Esophagus muscularis mucosa (tissue), 4 donors: Measurements from ENCODE around the gene DBN1. TPM values are rescaled to one million over a fixed set of nuclear protein-coding genes. Genes with fewer than 3 reads are reported as not detected.

Experiments used
- DNase-seq: peaks from one replicate; pipeline ENCODE4 v3.0.0-alpha.2; 2017; ENCODE audit errors: extremely low spot score
- H3K27ac ChIP-seq, 4 donors: fragments of 200-600 bp; sonication (generic); replicated peaks in 1 of 4; 1 replicate in 3 of 4; 2 replicates in 1 of 4; pipeline ENCODE4 v1.5.1; 2016 to 2019; ENCODE audit warnings: mild to moderate bottlenecking in 1 of 4
- H3K27me3 ChIP-seq, 4 donors: fragments of 200-600 bp; sonication (generic); one replicate each; pipeline versions ENCODE4 v1.5.1 to v1.6.0; 2016 to 2019
- H3K36me3 ChIP-seq, 4 donors: fragments of 200-600 bp; sonication (generic); one replicate each; pipeline ENCODE4 v1.5.1; 2016 to 2019
- H3K4me1 ChIP-seq, 4 donors: fragments of 200-600 bp; sonication (generic); one replicate each; pipeline ENCODE4 v1.5.1; 2016 to 2019
- H3K4me3 ChIP-seq, 4 donors: fragments of 200-600 bp; sonication (generic); 1 replicate in 2 of 4; 2 replicates in 2 of 4; pipeline ENCODE4 v1.5.1; 2016 to 2019; ENCODE audit warnings: mild to moderate bottlenecking in 4 of 4, moderate library complexity in 1 of 4
- H3K9me3 ChIP-seq, 4 donors: fragments of 200-600 bp; sonication (generic); 1 replicate in 3 of 4; 2 replicates in 1 of 4; pipeline ENCODE4 v1.5.1; 2016 to 2019
- EP300 ChIP-seq: sonication (generic); formaldehyde crosslinking; IDR thresholded peaks from one replicate; pipeline ENCODE4 v1.6.1; 2017; ENCODE audit warnings: antibody characterized with exemption
- POLR2A ChIP-seq: fragments of 450-650 bp; IDR thresholded peaks from one replicate; pipeline ENCODE4 v1.6.1; 2017; ENCODE audit warnings: antibody characterized with exemption, moderate library complexity, mild to moderate bottlenecking, low read depth
- POLR2AphosphoS5 ChIP-seq, 2 donors: sonication (generic); formaldehyde crosslinking; IDR thresholded peaks; one replicate each; pipeline ENCODE4 v1.6.1; 2017; ENCODE audit warnings: antibody characterized with exemption in 2 of 2
- whole genome bisulfite sequencing: methylation state at CpG from one replicate; pipeline ENCODE4 v1.1.5; 2018; 5-methylcytosine and 5-hydroxymethylcytosine counted together
- intact Hi-C: fragments of 100-400 bp; cut with DNase I; formaldehyde crosslinking; loops from one replicate; pipeline ENCODE4 v1.15.1; 2023
- total RNA-seq, 4 donors: library from RNA; depleted of rRNA; stranded (reverse); fragments of >200 nt; gene quantifications; one replicate each; pipeline versions ENCODE4 v1.1.0 to v1.2.1, GENCODE V29; 2016
- TF ChIP-seq, protein P1 (sequence below), 3 experiments: fragments of 200-600 bp in 2 of 3; fragments of 450-650 bp in 1 of 3; sonication (generic) in 2 of 3; IDR thresholded peaks; one replicate each; pipeline ENCODE4 v1.5.1; 2017 to 2019; ENCODE audit warnings: antibody characterized with exemption in 3 of 3, mild to moderate bottlenecking in 2 of 3, moderate library complexity in 1 of 3

Gene DBN1
- total RNA-seq, 4 donors from 2014 or later, result 92.2 to 160 (median 130) TPM

DNA sequence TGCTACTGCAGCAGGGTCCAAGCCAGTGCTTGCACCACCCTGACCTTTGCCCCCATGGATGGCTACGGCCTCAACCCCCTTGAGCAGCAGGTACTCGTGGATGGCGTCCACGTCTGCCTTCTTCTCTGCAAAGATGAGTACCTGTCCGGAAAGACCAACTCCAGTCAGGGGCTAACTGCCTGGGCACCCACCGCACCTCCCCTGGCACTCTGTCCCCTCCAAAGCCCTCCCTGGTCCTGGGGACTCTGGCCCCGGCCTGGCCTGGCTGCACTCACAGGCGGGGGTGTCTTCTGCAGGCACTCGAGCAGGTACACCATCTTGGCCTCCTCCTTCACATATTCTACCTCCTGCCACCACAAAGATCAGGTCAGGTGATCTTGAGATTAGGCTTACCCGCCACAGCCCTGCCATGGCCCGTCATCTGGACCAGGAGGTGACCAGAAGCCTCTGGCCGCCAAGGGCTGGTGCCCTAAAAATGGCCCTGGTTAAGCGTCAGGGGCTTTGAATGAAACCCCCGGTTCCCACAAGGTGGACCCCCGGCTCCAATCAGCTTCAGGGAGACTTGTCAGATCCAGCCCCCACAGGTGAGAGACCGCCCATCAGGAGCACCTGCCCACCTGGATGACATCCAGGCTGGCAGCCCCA lies 39.4 kb upstream of the DBN1 start:
- H3K27me3 ChIP-seq, result no peaks in the 10 kb centered on the region
- intact Hi-C loops, result no loop called here
- peaks cover 41 to 59% (median 56%) of the 10 kb centered on the region in 4 donors for H3K36me3 ChIP-seq
- WGBS, result 92% methylated on average over 12 of the region's 16 CpGs
- TF ChIP-seq POLR2A (no peak), EP300 (no peak), POLR2AphosphoS5 (IDR thresholded peaks at IDR 0.05) (no peak)
- TF ChIP-seq, protein P1, sequence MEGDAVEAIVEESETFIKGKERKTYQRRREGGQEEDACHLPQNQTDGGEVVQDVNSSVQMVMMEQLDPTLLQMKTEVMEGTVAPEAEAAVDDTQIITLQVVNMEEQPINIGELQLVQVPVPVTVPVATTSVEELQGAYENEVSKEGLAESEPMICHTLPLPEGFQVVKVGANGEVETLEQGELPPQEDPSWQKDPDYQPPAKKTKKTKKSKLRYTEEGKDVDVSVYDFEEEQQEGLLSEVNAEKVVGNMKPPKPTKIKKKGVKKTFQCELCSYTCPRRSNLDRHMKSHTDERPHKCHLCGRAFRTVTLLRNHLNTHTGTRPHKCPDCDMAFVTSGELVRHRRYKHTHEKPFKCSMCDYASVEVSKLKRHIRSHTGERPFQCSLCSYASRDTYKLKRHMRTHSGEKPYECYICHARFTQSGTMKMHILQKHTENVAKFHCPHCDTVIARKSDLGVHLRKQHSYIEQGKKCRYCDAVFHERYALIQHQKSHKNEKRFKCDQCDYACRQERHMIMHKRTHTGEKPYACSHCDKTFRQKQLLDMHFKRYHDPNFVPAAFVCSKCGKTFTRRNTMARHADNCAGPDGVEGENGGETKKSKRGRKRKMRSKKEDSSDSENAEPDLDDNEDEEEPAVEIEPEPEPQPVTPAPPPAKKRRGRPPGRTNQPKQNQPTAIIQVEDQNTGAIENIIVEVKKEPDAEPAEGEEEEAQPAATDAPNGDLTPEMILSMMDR (IDR thresholded peaks at IDR 0.05), result no peak
- no peak for DNase-seq
- H3K4me1 ChIP-seq, result peaks cover 18 to 41% (median 31%) of the 10 kb centered on the region in 4 donors
- H3K27ac ChIP-seq, result no peak overlapping the region
- H3K9me3 ChIP-seq, result no peaks in the 10 kb centered on the region
- H3K4me3 ChIP-seq, result no peak overlapping the region

DNA sequence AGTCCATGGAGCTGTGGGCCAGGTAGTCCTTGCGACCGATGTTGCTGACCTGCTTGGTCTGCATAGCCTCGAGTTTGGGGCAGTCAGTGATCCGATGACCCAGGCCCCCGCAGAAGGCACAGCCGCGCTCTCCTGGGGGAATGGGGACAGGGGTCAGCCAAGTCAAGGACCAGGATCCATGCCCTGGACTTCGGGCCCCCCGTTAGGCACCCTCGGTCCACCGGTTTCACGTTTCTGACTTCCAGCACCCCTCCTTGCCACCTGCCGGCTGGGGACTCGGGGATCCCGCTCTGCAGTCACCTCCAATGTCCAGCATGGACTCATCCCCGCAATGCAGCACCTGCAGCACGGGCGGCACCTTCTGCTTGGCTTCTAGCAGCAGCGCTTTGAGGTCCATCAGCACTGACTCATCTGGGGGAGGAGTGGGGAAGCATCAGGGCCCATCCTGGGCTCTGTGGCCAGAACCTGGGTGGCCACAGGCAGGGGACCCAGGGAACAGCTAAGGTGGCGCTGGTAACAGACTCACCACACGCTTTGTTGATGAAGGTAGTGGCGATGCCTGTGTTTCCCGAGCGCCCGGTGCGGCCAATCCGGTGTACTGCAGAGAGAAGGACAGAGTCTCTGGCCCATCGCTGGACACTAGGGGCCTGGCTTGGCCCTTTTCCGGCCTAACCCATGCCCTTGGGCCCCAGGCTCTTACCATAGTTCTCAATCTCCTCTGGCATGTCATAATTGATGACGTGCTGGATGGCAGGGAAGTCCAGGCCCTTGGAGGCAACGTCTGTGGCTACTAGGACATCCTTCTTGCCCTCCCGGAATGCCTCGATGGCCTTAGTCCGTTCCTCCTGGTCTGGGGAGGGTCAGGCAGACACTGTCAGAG lies 38.6 kb upstream of the DBN1 start:
- Histone ChIP-seq H3K27me3 (no peaks in the 10 kb centered on the region), H3K4me1 (peaks cover 18 to 38% (median 28%) of the 10 kb centered on the region in 4 donors), H3K36me3 (peaks cover 41 to 59% (median 56%) of the 10 kb centered on the region in 4 donors), H3K4me3 (no peak overlapping the region), H3K27ac (no peak overlapping the region), H3K9me3 (no peaks in the 10 kb centered on the region)
- WGBS, result 93% methylated on average over 27 of the region's 34 CpGs
- TF ChIP-seq POLR2A, result no peak
- TF ChIP-seq EP300, result no peak
- TF ChIP-seq POLR2AphosphoS5 (IDR thresholded peaks at IDR 0.05), result no peak
- TF ChIP-seq, protein P1 (IDR thresholded peaks at IDR 0.05), result no peak
- DNase-seq, result no peak
- intact Hi-C loops, result no loop called here

DNA sequence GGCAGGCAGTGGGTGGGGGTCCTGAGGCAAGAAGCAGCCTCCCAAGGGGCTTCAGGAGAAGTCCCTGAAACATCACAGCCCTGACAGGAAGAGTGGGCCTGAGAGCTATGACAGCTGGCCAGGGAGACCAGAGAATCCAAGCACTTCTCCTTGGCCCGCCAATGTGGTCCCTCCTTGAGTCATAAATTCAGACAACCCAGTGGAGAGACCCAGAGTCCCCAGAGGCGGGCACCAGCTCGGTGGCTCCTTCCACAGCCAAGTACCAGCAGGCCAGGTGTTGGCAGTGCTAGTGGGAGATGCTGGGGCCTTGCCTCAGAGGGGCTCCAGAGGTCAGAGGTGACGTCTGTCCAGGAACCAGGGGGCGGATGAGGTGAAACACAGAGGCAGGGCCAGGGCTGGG lies 37.7 kb upstream of the DBN1 start:
- Histone ChIP-seq H3K36me3 (peaks cover 41 to 59% (median 56%) of the 10 kb centered on the region in 4 donors), H3K27ac (no peak overlapping the region), H3K27me3 (no peaks in the 10 kb centered on the region), H3K4me3 (no peak overlapping the region), H3K9me3 (no peaks in the 10 kb centered on the region), H3K4me1 (peaks cover 16 to 35% (median 25%) of the 10 kb centered on the region in 4 donors)
- intact Hi-C loops, result no loop called here
- WGBS, result 92% methylated on average over 2 of the region's 5 CpGs
- TF ChIP-seq EP300 (no peak), POLR2A (no peak), POLR2AphosphoS5 (IDR thresholded peaks at IDR 0.05) (no peak)
- TF ChIP-seq, protein P1 (IDR thresholded peaks at IDR 0.05), result no peak
- no peak for DNase-seq

DNA sequence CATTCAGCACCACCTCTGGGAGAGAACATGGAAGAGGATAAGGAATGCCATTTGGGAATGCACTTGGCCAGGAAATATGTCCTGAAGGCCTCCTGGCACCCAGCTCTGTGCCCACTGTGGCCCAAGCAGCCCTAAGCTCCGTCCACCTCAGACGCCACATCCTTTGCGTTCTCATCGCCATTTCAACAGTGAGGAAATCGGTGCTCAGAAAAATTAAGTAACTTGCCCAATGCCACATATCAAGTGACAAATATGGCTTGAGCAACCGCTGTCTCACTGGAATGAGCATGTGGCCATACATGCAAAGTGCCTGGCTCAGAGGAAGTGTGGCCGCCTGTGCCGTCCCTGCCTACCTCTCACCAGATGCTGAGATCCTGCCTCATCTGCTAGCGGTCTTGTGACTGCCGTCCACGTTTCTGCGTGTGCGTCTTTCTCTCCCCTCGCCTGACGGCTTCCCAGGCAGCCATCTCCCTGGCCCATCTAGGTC lies 37.2 kb upstream of the DBN1 start:
- Histone ChIP-seq H3K4me1 (peaks cover 10 to 29% (median 19%) of the 10 kb centered on the region in 4 donors), H3K27me3 (no peaks in the 10 kb centered on the region), H3K4me3 (no peak overlapping the region), H3K36me3 (peaks cover 41 to 59% (median 54%) of the 10 kb centered on the region in 4 donors), H3K27ac (no peak overlapping the region), H3K9me3 (no peaks in the 10 kb centered on the region)
- TF ChIP-seq POLR2AphosphoS5 (IDR thresholded peaks at IDR 0.05) (peak in 1 of 2 donors; percentile 29), POLR2A (no peak)
- 80% methylated on average over 15 of the region's 15 CpGs for WGBS
- DNase-seq, result no peak
- intact Hi-C loops, result no loop called here
